ENCODE results near the gene ANKFY1. TPM values are rescaled to one million over a fixed set of nuclear protein-coding genes. Genes with fewer than 3 reads are reported as not detected.

The ANKFY1 gene
- total and polyA plus RNA-seq, 9 of the 15 experiments (the other 6 are each of a cell fraction or from before 2014, with no cell fraction given): 4.3 to 25.6 (median 12.2) TPM

GRCh38 chr17:4116516-4116915 lies 147.3 kb downstream of the ANKFY1 start:
- CTCF ChIA-PET (ENCODE audit: low intra/inter-chr PET ratio): no interaction called here
- no TSS peak for BruUV-seq (replicated peaks)
- intact Hi-C loops (cut with micrococcal nuclease) (no loop called here), in situ Hi-C loops (cut with MboI) (no loop called here)
- Histone ChIP-seq H3K79me2 (ENCODE audit: control insufficient read depth, insufficient read depth, low read length) (no peaks in the 10 kb centered on the region), H2AFZ (ENCODE audit: low read depth, low read length) (no peak overlapping the region), H3K36me3 (ENCODE audit: control insufficient read depth, insufficient read depth, low read length) (peaks cover 57% of the 10 kb centered on the region; the same call in 2 of the 3 replicates), H3K9ac (ENCODE audit: insufficient read depth in 1 of 2, low read depth in 2 of 2, low read length in 2 of 2) (no peak overlapping the region), H3K4me1 (replicated peaks in 1 of 2; ENCODE audit: control insufficient read depth in 2 of 2, insufficient read depth in 2 of 2, low read length in 2 of 2) (no peaks in the 10 kb centered on the region), H3K27ac (ENCODE audit: extremely low read depth, low read depth, low read length) (no peak overlapping the region), H3K9me3 (replicated peaks; ENCODE audit: control insufficient read depth, insufficient read depth, low read depth, low read length) (no peaks in the 10 kb centered on the region), H4K20me1 (replicated peaks; ENCODE audit: control insufficient read depth, insufficient read depth, low read length) (no peaks in the 10 kb centered on the region; the same call in 1 of the 2 replicates), H3K27me3 (ENCODE audit: control insufficient read depth in 2 of 2, insufficient read depth in 2 of 2, low read length in 2 of 2) (no peaks in the 10 kb centered on the region), H3K4me2 (ENCODE audit: insufficient read depth, low read length) (no peak overlapping the region), H3K9me1 (ENCODE audit: control insufficient read depth, insufficient read depth, low read length) (no peaks in the 10 kb centered on the region), H3K4me3 (no peak overlapping the region)
- TF ChIP-seq PML (IDR thresholded peaks at IDR 0.05; ENCODE audit: low read length) (no peak), ZNF696 (CRISPR knock-in tag; conservative IDR thresholded peaks at IDR 0.05) (no peak), ELK1 (CRISPR knock-in tag; IDR thresholded peaks at IDR 0.05) (no peak), ZNF431 (CRISPR knock-in tag; IDR thresholded peaks at IDR 0.05) (no peak), CBX1 (IDR thresholded peaks at IDR 0.05; ENCODE audit: low read depth) (no peak), RHOXF2B (CRISPR knock-in tag; conservative IDR thresholded peaks at IDR 0.05) (no peak), NFIC (IDR thresholded peaks at IDR 0.05) (no peak), TRIM25 (IDR thresholded peaks at IDR 0.05; ENCODE audit: borderline replicate concordance) (no peak), SREBF1 (IDR thresholded peaks at IDR 0.05; ENCODE audit: borderline replicate concordance, low read depth, low read length) (no peak), RBM34 (IDR thresholded peaks at IDR 0.05; ENCODE audit: borderline replicate concordance, insufficient read depth, low read length) (no peak), U2AF2 (optimal IDR thresholded peaks at IDR 0.05; ENCODE audit: low read depth, low read length) (no peak), ATF7 (IDR thresholded peaks at IDR 0.05) (no peak), ZFPM2 (CRISPR knock-in tag; IDR thresholded peaks at IDR 0.05) (no peak), SPI1 (IDR thresholded peaks at IDR 0.05; ENCODE audit: borderline replicate concordance, low read depth, low read length) (no peak), ZNF232 (CRISPR knock-in tag; IDR thresholded peaks at IDR 0.05) (no peak), ELK3 (CRISPR knock-in tag; IDR thresholded peaks at IDR 0.05) (no peak), GTF2A2 (tag; IDR thresholded peaks at IDR 0.05) (no peak), SIN3B (IDR thresholded peaks at IDR 0.05; ENCODE audit: low read depth) (no peak), PHF20 (IDR thresholded peaks at IDR 0.05; ENCODE audit: partially characterized antibody) (no peak)
- TF ChIP-seq, protein P1, sequence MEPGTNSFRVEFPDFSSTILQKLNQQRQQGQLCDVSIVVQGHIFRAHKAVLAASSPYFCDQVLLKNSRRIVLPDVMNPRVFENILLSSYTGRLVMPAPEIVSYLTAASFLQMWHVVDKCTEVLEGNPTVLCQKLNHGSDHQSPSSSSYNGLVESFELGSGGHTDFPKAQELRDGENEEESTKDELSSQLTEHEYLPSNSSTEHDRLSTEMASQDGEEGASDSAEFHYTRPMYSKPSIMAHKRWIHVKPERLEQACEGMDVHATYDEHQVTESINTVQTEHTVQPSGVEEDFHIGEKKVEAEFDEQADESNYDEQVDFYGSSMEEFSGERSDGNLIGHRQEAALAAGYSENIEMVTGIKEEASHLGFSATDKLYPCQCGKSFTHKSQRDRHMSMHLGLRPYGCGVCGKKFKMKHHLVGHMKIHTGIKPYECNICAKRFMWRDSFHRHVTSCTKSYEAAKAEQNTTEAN (CRISPR knock-in tag; IDR thresholded peaks at IDR 0.05): no peak
- WGBS (ENCODE audit: insufficient coverage, low coverage, missing lambda C conversion rate): 67% methylated on average over 4 of the region's 4 CpGs
- DNase-seq (ENCODE audit: extremely low read depth in 1 of 4, low spot score in 3 of 4) (no peak), FAIRE-seq (no peak), ATAC-seq (no peak)
- POLR2A ChIA-PET: interaction anchor here (0.8 kb wide), 1 partner anchor 508 kb away, joined by 3 read pairs; no protein-coding TSS in a partner anchor

Data from K562 (cell line).